Limb (tissue), 2 donors: ENCODE data around the gene TANGO2.

ENCODE experiments used
- DNase-seq, 2 donors: peaks; one replicate each; pipeline ENCODE4 v3.0.0-alpha.2; 2016; ENCODE audit errors: extremely low spot score in 2 of 2

The TANGO2 gene

DNA sequence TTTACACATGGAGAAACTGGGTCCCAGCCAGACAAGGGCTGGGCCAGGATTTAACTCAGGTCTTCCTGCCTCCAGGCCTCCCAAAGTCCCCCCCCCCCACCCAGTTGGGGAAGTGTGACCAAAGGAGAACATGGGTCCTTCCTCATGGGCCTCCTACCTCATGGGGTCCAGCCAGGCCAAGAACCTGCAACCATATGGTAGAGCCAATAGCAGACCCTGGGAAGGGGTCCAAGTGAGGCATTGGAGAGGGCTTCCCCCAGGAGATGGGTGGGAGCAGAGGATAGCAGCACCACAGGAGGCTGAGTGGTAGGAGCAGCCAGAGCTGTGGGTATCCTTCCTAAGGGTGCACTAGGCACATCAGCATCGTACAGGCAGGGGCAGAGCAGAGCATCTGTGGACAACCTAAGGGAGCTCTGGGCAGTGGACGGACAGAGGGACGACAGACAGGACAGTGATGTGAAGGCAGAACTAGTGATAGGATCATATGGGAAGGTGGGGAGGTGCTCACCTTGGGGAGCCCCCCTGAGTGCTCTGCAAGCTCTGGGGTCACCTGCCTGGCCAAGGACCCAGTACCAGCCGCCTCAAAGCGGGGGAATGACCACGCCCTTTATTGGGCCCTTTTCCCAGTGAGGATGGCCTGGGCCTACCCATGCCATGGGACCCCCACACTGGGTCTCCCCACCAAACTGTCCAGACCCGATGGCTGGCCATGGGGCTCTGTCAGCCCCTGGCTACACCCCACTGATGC lies 8.7 kb upstream of the TANGO2 start:
- DNase-seq: no peak

DNA sequence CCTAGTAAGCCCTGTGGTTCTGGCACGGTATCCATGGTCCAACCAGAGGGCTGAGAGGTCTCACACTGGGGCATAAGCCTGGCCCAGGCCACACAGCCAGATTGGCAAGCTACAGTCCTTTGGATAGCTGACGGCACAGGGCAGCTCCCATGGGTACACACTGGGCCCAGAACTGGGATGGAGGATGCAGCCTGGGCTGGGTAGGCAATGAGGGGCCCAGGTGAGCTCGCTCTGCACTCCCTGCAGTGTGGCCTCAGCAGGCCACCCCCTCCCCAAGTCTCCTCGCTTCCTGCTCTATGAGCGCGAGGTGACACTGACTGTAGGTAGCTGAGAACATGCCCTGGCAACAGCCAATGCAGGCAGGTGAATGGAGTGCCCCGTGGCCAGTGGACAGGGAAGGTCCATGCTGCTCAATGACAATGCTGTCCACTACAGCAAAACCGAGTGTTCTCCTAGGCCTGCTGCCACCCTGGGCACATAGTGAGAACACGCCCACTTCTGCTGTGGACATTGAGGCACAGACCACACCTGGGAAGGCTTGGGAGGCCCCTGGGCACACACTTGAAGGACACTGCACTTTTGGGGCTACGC lies 8.1 kb upstream of the TANGO2 start:
- DNase-seq: no peak

DNA sequence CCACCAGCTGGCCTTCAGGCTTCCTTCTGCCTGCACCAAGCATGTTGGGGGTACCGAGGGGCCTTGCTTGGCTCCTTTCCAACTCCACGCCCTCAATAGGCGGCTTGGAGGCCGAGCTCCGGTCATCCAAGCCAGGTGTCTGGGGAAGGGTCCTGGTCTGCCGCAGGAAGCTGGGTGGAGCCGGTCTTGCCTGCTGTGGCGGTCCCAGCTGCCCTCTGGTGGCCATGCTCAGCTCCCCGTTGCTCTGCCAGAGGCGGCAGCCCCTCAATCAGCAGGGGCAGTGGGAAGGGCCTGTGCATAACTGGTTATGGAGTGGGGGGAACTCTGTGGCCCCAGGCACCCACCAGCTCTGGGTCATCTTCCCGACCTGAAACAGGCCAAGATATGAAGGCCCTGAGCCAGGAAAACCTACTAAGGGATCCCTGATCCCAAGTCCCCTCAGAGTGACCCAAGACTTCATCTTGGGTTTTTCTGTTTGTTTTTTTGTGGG lies 7.5 kb upstream of the TANGO2 start:
- peak; percentile 64 to 84 for DNase-seq

DNA sequence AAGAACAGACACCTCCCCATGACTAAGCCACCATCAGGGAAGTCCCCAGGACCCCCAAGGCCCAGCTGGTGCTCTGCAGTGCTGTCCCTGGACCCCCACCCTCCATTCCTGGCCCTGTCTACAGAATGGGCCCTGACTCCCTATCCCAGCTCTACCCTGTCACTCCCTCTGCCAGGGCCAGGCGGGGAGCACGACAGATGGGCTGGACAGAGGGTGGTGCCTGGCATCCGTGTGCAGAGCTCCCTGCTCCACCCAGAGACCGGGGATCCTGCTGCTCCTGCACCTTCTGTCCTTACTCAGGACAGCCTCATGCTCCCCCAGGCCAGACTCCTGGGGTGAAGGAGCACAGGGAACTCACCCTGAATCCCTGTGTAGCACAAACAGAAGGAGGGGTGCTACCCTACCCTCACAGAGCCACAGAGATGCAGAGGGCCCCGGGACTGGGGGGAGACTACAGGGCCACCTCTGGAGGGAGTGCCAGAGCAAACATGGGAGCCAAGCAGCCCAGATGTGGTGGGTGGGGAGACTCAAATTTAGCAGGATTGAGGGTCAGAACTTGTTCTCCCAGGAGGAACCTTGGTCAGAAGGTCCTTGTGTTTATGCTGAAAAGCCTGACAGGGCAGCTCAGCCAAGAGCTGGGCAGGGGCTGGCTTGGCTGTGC lies 6.3 kb upstream of the TANGO2 start:
- no peak for DNase-seq

DNA sequence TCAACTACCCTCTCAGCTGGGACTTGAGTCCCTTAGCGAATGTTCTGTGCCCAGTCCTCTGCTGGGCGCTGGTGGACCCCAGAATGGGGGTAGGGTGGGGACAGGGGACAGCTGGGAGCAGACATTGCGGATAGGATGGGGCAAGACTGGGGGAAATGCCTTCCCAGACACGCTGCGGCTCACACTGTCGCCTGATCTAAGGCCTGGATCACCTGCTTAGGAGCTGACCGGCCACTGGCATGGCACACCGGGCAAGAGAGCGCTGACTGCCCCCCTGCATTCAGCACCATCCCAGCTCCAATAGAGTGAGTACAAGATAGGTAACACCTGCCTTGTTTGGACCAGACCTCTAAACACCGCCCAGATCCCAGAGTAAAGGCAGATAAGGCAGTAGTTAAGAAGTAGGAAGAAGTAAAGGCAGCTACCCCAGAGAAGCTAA lies 5.7 kb upstream of the TANGO2 start:
- no peak for DNase-seq

DNA sequence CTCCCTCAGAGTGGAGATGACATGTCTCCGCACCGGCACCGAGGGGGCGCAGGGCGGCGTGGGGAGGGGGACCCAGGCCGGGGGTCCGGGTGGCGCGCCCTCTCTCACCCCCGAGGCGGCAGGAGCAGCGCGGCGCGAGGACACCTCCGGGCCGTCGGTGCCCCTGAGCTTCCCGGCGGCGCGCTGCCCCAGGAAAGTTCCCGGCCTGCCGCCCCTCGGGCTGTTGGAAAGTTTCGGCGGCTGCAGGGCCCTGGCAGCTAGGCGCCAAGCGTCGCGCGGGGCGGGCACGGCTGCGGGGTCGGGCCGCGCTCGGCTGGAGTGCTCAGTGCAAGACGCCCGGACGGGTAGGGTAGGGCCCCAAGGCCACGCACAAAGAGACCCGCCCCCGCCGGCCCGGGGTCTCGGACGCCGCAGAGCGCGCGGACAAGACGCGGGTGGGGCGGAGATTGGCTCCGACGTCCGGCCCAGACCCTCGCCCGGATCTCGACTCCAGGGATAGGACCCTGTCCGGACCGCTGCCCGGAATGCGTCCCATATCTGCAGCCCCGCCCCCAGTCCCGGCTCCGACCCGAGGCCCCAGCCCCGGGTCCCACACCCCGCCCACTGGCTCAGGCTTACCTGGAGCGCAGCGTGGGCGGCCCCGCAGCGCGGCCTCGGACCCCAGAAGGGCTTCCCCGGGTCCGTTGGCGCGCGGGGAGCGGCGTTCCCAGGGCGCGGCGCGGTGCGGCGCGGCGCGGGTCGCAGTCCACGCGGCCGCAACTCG lies 4.8 kb upstream of the TANGO2 start:
- no peak for DNase-seq

DNA sequence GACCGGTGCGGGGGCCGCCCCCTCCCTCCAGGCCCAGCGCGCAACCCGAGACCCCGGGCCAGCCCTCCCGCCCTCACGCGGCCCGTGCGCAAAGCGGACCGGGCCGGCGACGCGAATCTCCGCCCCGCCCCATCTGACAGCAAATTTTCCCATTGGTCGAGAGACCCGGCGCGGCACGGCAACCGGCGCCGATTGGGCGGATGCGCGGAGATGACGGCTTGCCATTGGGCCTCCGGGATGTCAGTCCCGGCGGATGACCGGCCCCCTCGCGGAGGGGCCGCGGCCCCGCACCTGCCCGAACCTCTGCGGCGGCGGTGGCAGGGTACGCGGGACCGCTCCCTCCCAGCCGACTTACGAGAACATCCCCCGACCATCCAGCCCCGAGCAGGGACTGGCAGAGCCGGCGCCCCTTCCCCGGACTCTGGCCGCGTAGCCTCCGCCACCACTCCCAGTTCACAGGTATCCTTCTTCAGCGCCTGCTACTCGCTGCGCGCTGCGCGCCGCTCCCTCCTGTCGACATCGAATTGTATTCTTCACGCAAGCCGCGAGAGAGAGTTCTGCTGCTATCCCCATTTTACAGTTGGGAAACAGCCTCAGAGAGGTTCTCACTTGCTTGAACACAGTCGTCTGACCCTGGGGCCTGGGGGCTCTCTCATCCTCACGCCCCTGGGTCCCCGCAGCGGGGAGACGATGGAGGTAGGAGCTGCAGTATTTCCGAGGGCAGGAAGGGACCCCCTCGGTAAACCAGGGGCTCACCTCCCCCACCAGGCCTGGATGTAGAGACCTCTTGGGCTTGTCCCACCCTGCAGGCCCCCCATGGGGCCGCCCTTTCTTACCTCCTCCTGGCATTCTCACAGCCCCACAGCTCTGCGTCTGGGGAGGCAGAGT lies 3.9 kb upstream of the TANGO2 start, which contains the start of gene ARVCF:
TSS of gene ARVCF (minus strand) at position 90 of the 888 bp plus-strand sequence. CDS start 26,029 bp downstream, outside the sequence.
- DNase-seq: peak; percentile 83 to 94

DNA sequence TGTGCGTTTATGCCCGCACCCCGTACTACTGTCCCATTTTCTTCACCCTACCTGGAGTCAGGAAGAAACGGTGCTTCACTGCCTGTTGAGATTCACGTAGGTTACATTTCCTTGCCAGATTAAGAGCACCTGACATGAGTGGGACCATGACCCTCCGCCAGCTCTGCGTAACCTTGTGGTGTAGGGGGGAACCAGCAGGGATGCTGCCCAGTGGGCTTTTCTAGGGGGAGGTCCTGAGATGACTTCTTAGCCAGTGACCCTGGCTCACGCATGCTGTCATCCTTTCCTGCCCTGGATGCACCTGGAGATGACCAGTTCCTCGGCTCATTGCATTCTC lies 3.3 kb upstream of the TANGO2 start:
- no peak for DNase-seq

DNA sequence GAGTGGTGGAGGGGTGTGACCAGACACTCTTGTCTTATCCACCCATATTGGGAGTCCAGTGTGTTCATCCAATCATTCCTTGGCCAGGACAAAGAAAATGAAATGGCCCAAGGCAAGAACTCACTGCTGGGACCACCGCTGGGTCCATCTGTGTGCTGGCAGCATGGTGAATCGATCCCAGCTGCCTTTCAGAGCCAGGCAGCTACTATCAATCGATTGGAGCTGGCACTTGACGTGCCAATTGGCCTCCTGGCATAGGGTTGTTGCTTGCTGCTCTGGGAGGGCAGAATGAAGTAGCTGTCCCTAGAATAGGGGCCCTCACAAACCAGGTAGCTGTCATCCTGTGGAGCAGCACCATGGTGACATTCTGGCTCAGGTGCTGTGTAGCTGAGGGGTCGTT lies 2.9 kb upstream of the TANGO2 start:
- DNase-seq: no peak

DNA sequence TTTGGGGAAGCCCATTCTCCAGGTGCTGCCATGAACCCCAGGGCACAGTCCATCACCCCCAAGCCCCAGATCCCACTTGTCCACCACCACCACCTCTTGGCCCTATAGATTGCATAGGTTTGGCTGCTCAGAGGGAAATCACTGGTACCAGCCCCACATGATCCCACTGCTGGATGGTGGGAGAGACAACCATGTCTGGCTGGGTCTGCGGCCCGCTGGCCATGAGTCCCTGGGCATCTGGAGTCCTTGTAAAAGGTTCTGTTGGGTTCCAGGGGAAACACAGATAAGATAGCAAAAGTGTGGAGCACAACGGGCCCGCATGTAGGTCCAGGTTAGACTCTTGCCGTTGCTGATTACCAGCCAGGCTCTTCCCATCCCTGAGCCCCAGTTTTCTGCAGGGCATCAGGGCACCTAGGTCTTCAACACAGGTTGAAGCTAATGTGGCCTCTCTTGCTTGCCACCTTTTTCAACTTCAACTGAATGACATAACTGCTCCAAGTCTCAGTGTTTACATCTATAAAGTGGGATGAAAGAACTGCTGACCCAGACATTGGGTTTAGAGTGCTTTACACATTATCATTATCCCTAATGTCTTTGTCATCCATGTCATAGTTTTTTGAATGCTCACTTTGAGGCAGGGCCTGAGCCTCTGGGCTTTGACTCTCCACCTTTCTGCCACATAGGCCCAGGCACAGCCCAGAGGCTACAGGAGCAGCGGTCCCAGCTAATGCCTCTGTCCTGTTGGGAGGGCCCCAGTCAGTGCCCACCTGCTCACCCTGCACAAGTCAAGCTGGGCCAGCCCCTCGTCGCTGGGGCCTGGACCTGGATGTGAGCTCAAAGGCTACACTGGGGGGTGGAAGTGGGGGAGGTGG lies 1.0 kb upstream of the TANGO2 start:
- no peak for DNase-seq

DNA sequence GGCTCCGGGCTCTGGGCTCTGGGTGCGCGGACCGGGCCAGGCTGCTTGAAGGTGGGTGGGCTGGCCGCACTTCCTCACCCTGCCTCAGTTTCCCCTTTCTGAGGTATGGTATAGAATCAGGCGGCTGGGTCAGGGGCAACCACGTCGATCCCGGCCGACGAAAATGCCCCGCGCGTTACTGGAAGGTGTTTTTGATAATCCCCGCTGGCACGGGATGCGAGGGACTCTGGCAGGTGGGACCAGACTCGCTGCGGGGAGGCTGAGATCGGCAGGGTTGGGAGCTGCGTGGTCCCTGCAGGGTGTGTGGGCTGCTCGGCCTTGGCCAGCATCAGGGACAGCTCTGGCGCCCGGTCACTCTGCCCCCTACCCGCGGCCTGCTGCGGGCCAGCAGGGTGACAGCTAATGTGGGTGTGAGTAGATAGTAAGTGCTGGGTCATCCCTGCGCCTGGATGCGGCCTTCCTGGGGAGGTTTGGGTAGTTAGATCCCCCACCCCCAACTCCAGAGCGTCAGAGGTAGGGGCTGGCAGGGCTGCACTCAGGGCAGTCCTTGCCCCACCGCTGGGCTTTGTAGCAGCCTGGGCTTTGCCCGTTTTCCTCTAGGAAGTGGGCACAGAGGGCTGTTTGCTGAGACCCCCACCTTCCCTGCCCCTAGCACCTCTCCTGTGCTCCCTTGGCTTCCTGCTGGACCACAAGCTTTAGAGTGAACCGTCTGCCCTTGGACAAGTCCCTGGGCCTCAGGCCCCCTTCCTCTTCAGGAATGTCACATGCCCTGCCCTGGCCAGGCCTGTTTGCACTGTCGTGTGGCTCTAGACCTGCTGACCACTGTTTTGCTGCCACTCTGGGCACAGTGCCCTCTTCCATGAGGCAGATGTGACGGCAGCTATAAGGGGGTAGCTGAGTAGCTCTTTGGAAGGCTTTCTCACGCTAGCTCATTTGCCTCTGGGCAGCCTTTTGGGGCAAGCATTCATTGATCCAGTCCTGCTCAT lies 579 bp downstream of the TANGO2 start:
- no peak for DNase-seq

DNA sequence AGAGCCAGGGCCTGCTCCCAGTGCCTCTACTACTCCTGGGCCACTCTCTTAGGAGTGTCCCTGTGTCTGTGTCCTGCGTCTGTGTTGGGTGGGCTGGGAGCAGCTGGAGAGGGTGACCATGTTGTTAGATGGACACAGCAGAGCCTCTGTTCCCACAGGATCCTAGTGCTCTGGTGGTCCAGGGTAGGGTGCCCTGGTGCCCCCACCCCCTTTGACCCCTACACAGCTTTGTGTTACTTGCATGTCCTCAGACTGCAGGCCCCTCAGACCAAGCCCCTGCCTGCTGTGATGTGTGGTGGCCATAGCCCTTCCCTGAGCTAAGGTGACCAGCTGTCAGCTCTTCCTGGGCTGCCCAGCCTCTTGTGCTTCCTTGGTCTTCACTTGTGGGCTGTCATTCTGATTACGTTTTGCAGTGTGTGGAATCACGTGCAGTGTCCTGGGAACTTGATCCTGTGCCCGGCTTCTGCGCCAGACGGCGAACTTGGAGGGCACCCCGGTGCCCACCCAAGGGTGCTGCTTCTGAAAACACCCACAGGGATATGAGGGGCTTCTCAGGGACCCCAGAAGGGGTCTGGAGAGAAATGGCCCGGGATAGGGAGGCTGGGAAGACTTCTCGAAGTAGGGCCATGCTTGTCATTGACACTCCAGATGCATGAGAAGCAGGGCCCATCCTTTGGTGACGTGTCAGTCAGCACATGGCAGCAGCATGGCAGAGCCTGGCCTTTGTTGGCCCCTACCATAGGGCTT lies 1.5 kb downstream of the TANGO2 start:
- DNase-seq: no peak

DNA sequence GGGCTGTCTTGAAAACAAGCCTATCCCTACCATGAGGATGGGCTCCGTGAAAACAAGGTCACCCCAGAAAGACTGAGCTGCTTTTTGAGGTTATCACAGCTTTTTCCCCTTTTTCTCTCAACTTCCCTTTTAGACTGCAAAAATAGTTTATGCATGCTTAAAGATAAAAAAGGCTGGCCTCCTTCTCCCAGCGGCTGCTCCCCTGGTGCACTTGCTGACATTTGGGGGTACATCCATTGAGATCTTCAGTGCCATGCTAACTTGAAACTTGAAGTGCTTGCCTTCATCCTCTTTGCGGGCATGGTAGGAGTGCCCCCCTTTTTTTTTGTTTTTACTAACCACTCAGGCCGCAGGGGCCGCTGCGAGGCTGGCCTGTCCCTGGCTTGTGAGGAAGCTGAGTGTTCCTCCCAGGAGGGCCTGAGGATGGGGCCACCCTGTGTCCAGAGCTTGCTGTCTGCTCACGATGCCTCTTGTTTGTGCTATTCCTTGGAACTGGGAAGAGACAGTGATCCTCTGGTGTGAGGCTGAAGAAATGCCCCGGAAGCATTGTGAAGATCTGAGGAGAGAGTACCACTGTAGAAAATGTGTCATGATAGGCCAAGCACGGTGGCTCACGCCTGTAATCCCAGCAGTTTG lies 2.2 kb downstream of the TANGO2 start:
- DNase-seq: no peak

DNA sequence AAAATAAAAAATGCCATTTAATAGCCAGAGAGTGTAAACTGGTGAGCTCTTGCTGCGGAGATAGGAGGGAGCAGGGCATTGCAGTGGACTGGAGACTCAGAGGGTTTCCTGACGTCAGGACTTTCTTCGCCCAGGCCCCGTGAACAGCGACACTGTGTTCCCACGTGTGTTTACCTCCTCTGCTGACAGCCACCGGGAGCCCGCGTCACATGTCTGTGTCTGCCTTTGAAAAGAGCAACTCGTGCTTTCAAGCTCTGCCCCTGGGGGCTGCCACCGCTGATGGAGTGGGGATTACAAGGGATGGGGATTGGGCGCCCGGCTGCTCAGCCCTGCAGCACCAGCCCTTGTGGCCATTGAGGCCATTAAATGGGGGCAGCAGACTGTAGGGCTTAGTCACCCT lies 3.3 kb downstream of the TANGO2 start:
- DNase-seq: no peak

DNA sequence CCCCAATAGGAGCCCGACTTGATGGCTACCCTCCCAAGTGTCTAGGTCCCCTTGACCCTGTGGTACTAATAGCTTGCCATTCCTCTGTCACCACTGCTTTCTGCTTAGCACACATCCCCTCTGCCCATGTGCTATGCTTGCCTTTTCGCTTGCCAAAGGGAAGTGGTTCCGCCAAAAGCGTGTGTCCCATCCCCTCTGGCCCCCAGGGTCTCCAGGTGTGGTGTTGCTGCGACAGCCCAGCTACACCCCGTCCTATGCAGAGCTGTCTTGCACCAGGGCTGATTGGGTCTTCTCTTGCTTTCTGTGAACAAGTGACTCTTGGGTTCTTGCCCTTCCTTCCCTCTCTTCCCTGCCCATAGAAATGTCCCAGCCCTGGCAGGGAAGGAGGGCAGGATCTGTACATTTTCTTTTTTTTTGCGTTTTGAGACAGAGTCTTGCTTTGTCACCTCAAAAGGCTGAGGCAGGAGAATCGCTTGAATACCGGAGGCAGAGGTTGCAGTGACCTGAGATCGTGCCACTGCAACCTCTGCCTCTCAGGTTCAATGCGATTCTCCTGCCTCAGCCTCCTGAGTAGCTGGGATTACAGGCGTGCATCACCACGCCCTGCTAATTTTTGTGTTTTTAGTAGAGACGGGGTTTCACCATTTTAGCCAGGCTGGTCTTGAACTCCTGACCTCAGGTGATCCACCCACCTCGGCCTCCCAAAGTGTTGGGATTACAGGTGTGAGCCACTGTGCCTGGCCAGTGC lies 3.9 kb downstream of the TANGO2 start:
- DNase-seq: peak in 1 of 2 donors; percentile 10

DNA sequence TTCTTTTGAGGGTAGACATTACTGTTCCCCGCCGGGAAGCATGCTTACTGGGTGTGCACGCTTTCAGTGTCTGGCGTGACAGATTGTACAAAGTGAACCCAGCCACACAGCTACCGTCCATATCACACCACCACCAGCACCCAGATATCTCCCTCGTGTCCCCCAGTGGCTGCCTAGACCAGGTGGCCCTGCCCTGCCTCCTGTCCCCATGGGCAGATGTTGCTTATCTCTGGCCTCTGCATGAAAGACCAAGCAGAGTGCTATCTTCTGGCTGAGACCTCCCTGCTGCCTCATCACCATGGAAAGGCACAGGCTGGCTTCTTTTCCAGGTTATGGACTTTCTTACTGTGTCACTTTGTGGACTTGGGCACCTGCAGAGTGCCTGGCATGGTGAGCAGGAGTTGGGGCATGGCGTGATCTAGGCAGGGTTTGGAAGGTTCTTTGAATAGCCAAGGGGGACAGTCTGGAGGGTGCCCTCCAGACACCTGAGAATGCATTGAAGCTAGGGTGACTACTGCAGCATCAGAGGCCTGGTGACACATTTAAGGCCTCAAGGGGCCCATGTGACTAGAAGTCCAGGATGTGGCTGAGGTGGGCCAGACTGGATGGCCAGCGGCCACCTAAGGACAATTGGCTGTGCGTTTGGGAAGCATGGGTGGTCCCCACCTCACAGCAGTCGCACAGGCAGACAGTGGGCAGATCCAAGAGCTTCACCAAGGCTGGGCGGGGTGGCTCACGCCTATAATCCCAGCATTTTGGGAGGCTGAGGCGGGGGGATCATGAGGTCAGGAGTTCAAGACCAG lies 4.7 kb downstream of the TANGO2 start:
- no peak for DNase-seq
